Glomerular endothelial cell (primary cell): ENCODE measurements around the gene PTPRCAP. TPM values are rescaled to one million over a fixed set of nuclear protein-coding genes. Genes with fewer than 3 reads are reported as not detected.
A peak's percentile ranks its signal among the peaks of the same experiment; 100 is the strongest.
"Not testable (repeated sequence)": the region's sequence is repeated elsewhere in the genome, so short reads cannot be mapped to it uniquely, and the experiment has no call there.

ENCODE experiments used
- DNase-seq: peaks from one replicate; pipeline ENCODE4 v3.0.0-alpha.2; 2011; ENCODE audit warnings: low read depth, low spot score; ENCODE audit errors: extremely low read depth
- total RNA-seq: library from RNA; depleted of rRNA; stranded (reverse); fragments of >200 nt; gene quantifications from 2 replicates; pipeline ENCODE4 v1.2.3, GENCODE V29; 2015

The PTPRCAP gene, protein sequence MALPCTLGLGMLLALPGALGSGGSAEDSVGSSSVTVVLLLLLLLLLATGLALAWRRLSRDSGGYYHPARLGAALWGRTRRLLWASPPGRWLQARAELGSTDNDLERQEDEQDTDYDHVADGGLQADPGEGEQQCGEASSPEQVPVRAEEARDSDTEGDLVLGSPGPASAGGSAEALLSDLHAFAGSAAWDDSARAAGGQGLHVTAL
- total RNA-seq, result 2.2 TPM in 1 of 2 replicates, not detected in the other

DNA sequence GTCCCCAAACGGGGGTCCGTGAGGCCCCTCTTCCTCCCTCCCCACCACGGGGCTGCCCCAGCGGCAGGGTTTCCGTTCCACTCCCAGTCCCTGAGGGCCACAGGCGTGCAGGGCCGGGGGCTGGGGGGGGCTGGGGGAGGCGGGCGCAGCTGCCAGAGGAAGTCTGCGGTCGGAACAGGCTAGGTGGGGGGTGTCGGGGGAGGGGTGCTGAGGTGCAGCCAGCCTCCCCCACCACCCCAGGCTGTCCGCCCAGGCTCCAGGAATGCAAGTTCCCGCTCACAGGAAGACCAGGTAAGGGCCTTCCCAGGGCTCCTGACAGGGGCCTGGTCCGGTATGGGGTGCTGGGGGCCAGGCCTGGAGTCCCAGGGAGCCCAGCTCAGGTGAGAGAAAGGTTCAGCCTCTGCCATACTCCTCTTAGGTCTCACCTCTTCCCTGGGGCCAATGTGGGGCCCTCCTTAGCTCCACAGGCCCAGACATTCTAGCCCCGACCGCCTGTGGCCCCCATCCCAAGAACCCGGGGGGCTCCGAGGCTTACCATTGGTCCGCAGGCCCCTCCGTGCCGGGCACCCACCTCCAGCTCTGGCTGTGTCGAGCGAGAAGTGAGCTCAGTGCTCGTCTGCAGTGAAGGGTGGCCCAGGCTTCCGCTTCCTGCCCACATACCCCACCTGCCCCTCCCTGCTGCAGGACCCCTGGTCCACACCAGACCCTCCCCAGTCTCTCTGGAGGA lies at the start of gene PTPRCAP:
TSS of gene PTPRCAP (minus strand) at position 601 of the 727 bp plus-strand sequence. CDS start at position 538, 63 bp downstream.
- DNase-seq, result no peak

DNA sequence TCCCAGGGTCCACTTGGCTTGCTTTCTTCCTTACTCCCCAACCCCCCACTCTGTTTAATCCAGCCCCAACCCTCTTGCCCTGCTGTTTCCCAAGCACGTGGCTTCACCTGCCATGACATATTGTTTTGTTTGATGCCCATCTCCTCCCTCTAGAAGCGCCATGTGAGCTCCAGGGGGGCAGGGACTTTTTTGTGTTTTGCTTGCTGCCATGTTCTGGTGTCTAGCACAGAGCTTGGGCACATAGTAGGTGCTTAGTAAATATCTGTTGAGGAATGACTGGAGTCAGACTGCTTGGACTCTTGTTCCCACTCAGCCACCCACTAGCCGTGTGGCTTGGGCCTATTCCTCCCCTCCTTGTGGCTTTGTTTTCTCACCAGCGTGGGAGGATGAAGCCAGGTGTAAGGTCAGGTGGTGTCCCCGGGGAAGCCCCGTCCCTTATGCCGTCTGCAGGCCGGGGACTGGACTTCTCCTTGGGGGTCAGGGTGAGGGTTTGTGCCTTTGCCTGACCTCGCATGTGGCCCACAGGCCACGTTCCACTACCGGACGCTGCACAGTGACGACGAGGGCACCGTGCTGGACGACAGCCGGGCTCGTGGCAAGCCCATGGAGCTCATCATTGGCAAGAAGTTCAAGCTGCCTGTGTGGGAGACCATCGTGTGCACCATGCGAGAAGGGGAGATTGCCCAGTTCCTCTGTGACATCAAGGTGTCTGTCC lies 49.2 kb upstream of the PTPRCAP start:
- no peak for DNase-seq

DNA sequence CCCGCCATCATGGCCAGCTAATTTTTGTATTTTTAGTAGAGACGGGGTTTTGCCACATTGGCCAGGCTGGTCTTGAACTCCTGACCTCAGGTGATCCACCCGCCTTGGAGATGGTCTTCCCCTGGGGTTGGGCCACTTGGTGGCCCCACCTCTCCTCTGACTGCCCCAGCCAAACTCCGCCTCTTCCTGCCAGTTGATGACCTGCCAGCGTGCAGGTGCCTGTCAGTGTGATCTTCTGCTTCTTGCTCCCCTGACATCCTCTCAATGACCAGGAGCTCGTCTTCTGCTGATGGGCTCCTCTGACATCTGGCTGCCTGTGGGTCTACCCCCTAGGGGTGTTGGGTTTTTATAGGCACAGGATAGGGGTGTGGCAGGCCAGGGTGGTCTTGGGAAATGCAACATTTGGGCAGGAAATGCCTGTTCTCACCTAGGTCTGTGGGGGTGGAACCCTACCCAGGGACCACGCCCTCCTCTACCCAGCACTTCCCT lies 48.4 kb upstream of the PTPRCAP start:
- DNase-seq, result not testable (repeated sequence)

- DNase-seq, result no peak
These were observed 47.4 kb upstream of the PTPRCAP start for GRCh38 chr11:67484847-67485311.

- no peak for DNase-seq
These were observed 46.6 kb upstream of the PTPRCAP start for GRCh38 chr11:67483831-67484665.

DNA sequence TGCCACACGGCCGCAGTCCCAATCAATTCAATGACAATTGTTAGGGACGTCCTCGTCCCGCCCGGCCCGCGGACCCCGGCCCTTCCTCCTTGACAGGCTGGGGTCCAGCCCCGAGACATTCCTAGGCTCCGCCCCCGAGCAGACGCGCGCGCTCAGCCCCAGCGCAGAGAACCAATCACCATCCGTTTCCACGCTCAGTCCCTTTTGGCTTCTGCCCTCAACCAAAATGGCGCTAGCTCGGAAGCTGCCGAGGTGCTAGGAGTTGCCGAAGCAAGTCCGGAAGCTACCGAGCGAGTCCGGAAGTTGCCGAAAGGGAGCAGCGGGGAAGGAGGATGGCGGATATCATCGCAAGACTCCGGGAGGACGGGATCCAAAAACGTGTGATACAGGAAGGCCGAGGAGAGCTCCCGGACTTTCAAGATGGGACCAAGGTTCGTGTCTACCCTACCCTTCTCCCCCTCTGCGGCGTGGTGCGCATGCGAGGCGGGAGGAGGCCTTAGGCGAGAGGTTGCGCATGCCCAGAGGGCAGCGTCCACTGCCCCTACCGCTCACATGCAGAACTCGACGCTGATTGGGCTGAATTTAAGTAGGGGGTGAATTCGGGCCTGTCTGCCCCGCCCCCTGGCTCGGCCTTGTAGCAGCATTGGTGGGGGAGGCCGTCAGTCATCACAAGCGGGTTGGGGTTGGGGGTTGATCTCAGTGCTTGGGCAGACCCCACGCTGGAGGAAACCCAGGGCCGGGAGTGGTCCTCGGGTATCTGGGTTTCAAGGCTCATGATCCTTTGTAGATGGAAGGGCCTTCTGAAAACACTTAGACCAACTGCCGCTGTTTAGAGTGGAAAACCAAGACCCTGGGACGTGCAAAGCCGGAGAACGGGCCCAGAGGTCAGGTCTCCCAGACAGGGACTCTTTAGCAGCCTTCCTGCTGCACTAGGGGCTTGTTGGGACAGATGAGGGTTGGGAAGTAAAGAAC lies 45.6 kb upstream of the PTPRCAP start, which contains the start of gene AIP:
TSS of gene AIP (plus strand) at position 200 of the 972 bp plus-strand sequence. CDS start at position 333, 133 bp downstream.
- DNase-seq, result peak; percentile 92

GRCh38 chr11:67482275-67482826 lies 44.9 kb upstream of the PTPRCAP start:
- DNase-seq, result no peak

GRCh38 chr11:67477344-67478050 lies 40.0 kb upstream of the PTPRCAP start:
- DNase-seq, result not testable (repeated sequence)

- not testable (repeated sequence) for DNase-seq
These were observed 39.2 kb upstream of the PTPRCAP start for GRCh38 chr11:67476692-67477091.

DNA sequence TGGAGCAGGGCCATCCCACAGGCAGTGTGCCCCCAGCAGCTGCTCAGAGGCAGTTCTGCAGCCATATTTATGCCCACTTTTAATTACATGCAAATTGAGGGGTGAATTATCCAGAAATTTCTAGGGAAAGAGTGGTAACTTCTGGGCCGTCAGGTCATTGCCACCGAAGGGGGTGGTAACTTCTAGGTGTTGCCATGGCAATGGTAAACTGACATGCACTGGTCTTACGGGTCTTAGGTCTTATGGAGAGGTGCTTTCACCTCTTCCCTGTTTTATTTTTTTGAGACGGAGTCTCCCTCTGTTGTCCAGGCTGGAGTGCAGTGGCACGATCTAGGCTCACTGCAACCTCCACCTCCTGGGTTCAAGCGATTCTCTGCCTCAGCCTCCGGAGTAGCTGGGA lies 35.4 kb upstream of the PTPRCAP start:
- DNase-seq, result no peak

- no peak for DNase-seq
These were observed 33.0 kb upstream of the PTPRCAP start for GRCh38 chr11:67470337-67471002.

DNA sequence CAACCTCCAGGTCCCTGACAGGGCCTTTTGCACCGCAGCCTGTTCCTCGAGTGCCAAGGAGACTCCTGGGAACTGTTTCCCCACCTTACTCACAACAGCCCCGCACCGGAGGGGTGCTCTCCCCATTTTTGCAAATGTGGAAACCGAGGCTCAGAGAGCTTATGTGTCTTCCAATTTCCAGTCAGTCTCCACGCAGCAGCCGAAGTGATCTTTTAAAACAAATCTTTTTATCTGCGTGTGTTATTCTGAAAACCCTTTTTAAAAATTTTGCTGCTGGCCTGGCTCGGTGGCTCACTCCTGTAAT lies 32.0 kb upstream of the PTPRCAP start:
- DNase-seq, result no peak

GRCh38 chr11:67468759-67469507 lies 31.5 kb upstream of the PTPRCAP start, which contains the start of gene TMEM134:
Gene TMEM134, minus strand, starts transcription at chr11:67469251. Its CDS starts 59 bp downstream, at chr11:67469192.
- peak; percentile 14 for DNase-seq

DNA sequence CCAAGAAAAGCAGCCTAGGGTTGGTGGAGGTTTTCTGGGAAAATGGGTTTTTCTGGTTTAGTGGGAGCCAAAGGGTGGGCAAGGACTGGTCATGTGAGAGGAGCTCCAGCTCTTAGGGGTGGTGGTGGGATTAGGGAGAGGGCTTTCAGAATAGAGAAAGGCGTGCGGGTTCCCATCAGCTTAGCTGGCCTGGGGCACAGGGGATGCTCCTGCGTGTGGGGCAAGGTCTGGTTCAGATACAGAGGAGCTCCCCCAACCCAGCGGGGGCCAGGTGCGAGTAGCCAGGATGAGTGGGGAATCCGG lies 30.9 kb upstream of the PTPRCAP start:
- no peak for DNase-seq

- no peak for DNase-seq
These were observed 30.6 kb upstream of the PTPRCAP start for GRCh38 chr11:67468056-67468455.

- no peak for DNase-seq
These were observed 29.7 kb upstream of the PTPRCAP start for GRCh38 chr11:67466962-67467771.
